HepG2 (cell line): Measurements from ENCODE around the gene TLE5. TPM values are rescaled to one million over a fixed set of nuclear protein-coding genes. Genes with fewer than 3 reads are reported as not detected.

Source experiments
- CBX2 ChIP-seq, 2 experiments: fragments of 200-600 bp in 1 of 2; sonication (generic); formaldehyde crosslinking in 1 of 2; IDR thresholded peaks; 2 replicates each; pipeline versions ENCODE4 v1.7.0 to v1.8.1; 2018 to 2022; ENCODE audit warnings: low read depth in 2 of 2, low read length in 1 of 2, mild to moderate bottlenecking in 1 of 2, missing genetic modification reagents in 1 of 2
- DNMT3B ChIP-seq: conservative IDR thresholded peaks from 2 replicates; pipeline ENCODE4 v1.6.1; 2016; ENCODE audit warnings: missing biosample characterization, control low read depth
- DPF2 ChIP-seq: sonication (generic); formaldehyde crosslinking; IDR thresholded peaks from 2 replicates; pipeline ENCODE4 v1.4.0; 2020; ENCODE audit warnings: mild to moderate bottlenecking, low read depth, missing genetic modification reagents, borderline replicate concordance
- EEA1 ChIP-seq: sonication (generic); formaldehyde crosslinking; IDR thresholded peaks from 2 replicates; pipeline ENCODE4 v1.5.1; 2020; ENCODE audit warnings: mild to moderate bottlenecking, missing genetic modification reagents, borderline replicate concordance
- FOSL2 ChIP-seq: sonication (generic); formaldehyde crosslinking; IDR thresholded peaks from 2 replicates; pipeline ENCODE4 v1.4.0; 2020; ENCODE audit warnings: missing genetic modification reagents
- FOXP4 ChIP-seq: sonication (generic); formaldehyde crosslinking; IDR thresholded peaks from 2 replicates; pipeline ENCODE4 v1.4.0; 2020; ENCODE audit warnings: missing genetic modification reagents
- GABPA ChIP-seq, 2 experiments: IDR thresholded peaks; 2 replicates each; pipeline ENCODE4 v1.6.1; 2011 to 2016; ENCODE audit warnings: low read depth in 2 of 2, low read length in 1 of 2, missing biosample characterization in 1 of 2, missing genetic modification characterization in 1 of 2
- HDAC6 ChIP-seq: fragments of 200-600 bp; sonication (generic); IDR thresholded peaks from 2 replicates; pipeline ENCODE4 v1.7.0; 2017; ENCODE audit warnings: mild to moderate bottlenecking, antibody characterized with exemption, low read length, low read depth
- MIER2 ChIP-seq: IDR thresholded peaks from 2 replicates; pipeline ENCODE4 v1.6.1; 2016; ENCODE audit warnings: missing biosample characterization, missing genetic modification reagents
- RARG ChIP-seq: sonication (generic); formaldehyde crosslinking; IDR thresholded peaks from 2 replicates; pipeline ENCODE4 v1.4.0; 2020; ENCODE audit warnings: low read depth, mild to moderate bottlenecking, missing genetic modification reagents
- RCOR2 ChIP-seq: IDR thresholded peaks from 2 replicates; pipeline ENCODE4 v1.6.1; 2016; ENCODE audit warnings: missing biosample characterization, missing genetic modification reagents
- RXRB ChIP-seq: IDR thresholded peaks from 2 replicates; pipeline ENCODE4 v1.6.1; 2016; ENCODE audit warnings: borderline replicate concordance, missing genetic modification reagents, missing compliant biosample characterization
- TFE3 ChIP-seq: IDR thresholded peaks from 2 replicates; pipeline ENCODE4 v1.6.1; 2016
- XBP1 ChIP-seq: sonication (generic); formaldehyde crosslinking; IDR thresholded peaks from 2 replicates; pipeline ENCODE4 v1.5.0; 2020; ENCODE audit warnings: missing genetic modification reagents
- YY1 ChIP-seq: IDR thresholded peaks from 2 replicates; pipeline ENCODE4 v1.6.1; 2011; ENCODE audit warnings: low read length, low read depth, moderate library complexity, mild to moderate bottlenecking; ENCODE audit not compliant: insufficient read depth, insufficient replicate concordance
- ZNF253 ChIP-seq: sonication (generic); formaldehyde crosslinking; IDR thresholded peaks from 2 replicates; pipeline ENCODE4 v1.8.0; 2022; ENCODE audit warnings: mild to moderate bottlenecking, missing genetic modification reagents, borderline replicate concordance
- ZNF331 ChIP-seq: sonication (generic); formaldehyde crosslinking; IDR thresholded peaks from 2 replicates; pipeline ENCODE4 v1.4.0; 2020; ENCODE audit warnings: missing genetic modification reagents
- ZNF598 ChIP-seq: sonication (generic); formaldehyde crosslinking; IDR thresholded peaks from 2 replicates; pipeline ENCODE4 v1.5.1; 2020; ENCODE audit warnings: mild to moderate bottlenecking, missing genetic modification reagents, borderline replicate concordance
- ZNF605 ChIP-seq: sonication (generic); formaldehyde crosslinking; IDR thresholded peaks from 2 replicates; pipeline ENCODE4 v1.8.0; 2022; ENCODE audit warnings: mild to moderate bottlenecking, missing genetic modification reagents
- ZNF607 ChIP-seq: sonication (generic); formaldehyde crosslinking; IDR thresholded peaks from 2 replicates; pipeline ENCODE4 v1.5.1; 2020; ENCODE audit warnings: missing genetic modification reagents, mild to moderate bottlenecking, borderline replicate concordance
- ZNF639 ChIP-seq: conservative IDR thresholded peaks from 2 replicates; pipeline ENCODE4 v1.6.1; 2018; ENCODE audit warnings: missing genetic modification reagents
- polyA plus RNA-seq, 8 experiments: library from polyadenylated mRNA; depleted of rRNA in 3 of 8; stranded (reverse) in 7 of 8; unstranded in 1 of 8; fragments of >200 nt; fragmentation: Illumina TruSeq in 4 of 8; extraction: Trizol in 4 of 8; gene quantifications; 2 replicates each; pipeline versions ENCODE4 v1.2.1 to v1.2.3, GENCODE V29; 2011 to 2016; ENCODE audit warnings: low read depth in 4 of 8, missing spikeins in 1 of 8, mixed read lengths in 1 of 8; ENCODE audit not compliant: insufficient read depth in 1 of 8
- total RNA-seq, 5 experiments: library from RNA; depleted of rRNA; stranded (reverse); fragments of >200 nt; fragmentation: Illumina TruSeq; extraction: Trizol; gene quantifications; 2 replicates each; pipeline ENCODE4 v1.2.3, GENCODE V29; 2016; ENCODE audit warnings: low read depth in 1 of 5
- TF ChIP-seq, protein P1 (sequence below): sonication (generic); formaldehyde crosslinking; IDR thresholded peaks from 2 replicates; pipeline ENCODE4 v1.4.0; 2020; ENCODE audit warnings: mild to moderate bottlenecking, missing genetic modification reagents

The TLE5 gene
- total and polyA plus RNA-seq, 2 of the 13 experiments (the other 11 are each of a cell fraction or from before 2014, with no cell fraction given), result 62.8 to 189 TPM

GRCh38 chr19:3075605-3076431 is 13.5 kb upstream of the TLE5 start (continued):
- TF ChIP-seq, protein P1, sequence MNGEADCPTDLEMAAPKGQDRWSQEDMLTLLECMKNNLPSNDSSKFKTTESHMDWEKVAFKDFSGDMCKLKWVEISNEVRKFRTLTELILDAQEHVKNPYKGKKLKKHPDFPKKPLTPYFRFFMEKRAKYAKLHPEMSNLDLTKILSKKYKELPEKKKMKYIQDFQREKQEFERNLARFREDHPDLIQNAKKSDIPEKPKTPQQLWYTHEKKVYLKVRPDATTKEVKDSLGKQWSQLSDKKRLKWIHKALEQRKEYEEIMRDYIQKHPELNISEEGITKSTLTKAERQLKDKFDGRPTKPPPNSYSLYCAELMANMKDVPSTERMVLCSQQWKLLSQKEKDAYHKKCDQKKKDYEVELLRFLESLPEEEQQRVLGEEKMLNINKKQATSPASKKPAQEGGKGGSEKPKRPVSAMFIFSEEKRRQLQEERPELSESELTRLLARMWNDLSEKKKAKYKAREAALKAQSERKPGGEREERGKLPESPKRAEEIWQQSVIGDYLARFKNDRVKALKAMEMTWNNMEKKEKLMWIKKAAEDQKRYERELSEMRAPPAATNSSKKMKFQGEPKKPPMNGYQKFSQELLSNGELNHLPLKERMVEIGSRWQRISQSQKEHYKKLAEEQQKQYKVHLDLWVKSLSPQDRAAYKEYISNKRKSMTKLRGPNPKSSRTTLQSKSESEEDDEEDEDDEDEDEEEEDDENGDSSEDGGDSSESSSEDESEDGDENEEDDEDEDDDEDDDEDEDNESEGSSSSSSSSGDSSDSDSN (CRISPR knock-in tag), result no peak
- TF ChIP-seq ZNF605 (CRISPR knock-in tag) (no peak), HDAC6 (no peak), MIER2 (CRISPR knock-in tag) (no peak), XBP1 (CRISPR knock-in tag) (no peak), ZNF607 (CRISPR knock-in tag) (0 out of 2 replicates have a peak, but pooled peaks have one; percentile 34), GABPA (IDR thresholded peaks at IDR 0.05; ENCODE audit: low read depth, low read length) (no peak), GABPA (CRISPR knock-in tag; IDR thresholded peaks at IDR 0.05; ENCODE audit: low read depth) (no peak), DNMT3B (CRISPR knock-in tag) (no peak), FOSL2 (CRISPR knock-in tag) (0 out of 2 replicates have a peak, but pooled peaks have one; percentile 5), DPF2 (CRISPR knock-in tag) (no peak), EEA1 (CRISPR knock-in tag) (no peak), RCOR2 (CRISPR knock-in tag) (no peak), RXRB (0 out of 2 replicates have a peak, but pooled peaks have one; percentile 8), ZNF639 (CRISPR knock-in tag) (no peak), TFE3 (CRISPR knock-in tag) (no peak), YY1 (peak; percentile 55), ZNF331 (CRISPR knock-in tag) (no peak), RARG (CRISPR knock-in tag) (no peak), ZNF253 (CRISPR knock-in tag) (no peak), FOXP4 (CRISPR knock-in tag) (no peak), CBX2 (IDR thresholded peaks at IDR 0.05; ENCODE audit: low read depth, low read length) (no peak), CBX2 (CRISPR knock-in tag; IDR thresholded peaks at IDR 0.05; ENCODE audit: low read depth) (no peak), ZNF598 (CRISPR knock-in tag) (no peak)
